GM12878 (cell line): ENCODE data around the gene C9orf50. TPM values are rescaled to one million over a fixed set of nuclear protein-coding genes. Genes with fewer than 3 reads are reported as not detected.
A peak's percentile ranks its signal among the peaks of the same experiment; 100 is the strongest.

Experiments
- ATAC-seq: fragments of 200-7000 bp; cut with Tn5 transposase; 3 replicates; pipeline ENCODE4 v1.9.1; 2020; ENCODE audit warnings: mild to moderate bottlenecking, moderate library complexity
- BruUV-seq: library from RNA; stranded (reverse); fragments of 400-500 nt; replicated peaks from 2 replicates; lab custom pipeline; 2021; lab: Mats Ljungman, UMichigan
- CTCF ChIA-PET: fragments of 300-600 bp; sonication (Branson Sonifier 250); formaldehyde crosslinking; extraction: SDS; loops from one replicate; lab custom pipeline; 2021; ENCODE audit warnings: inconsistent platforms; lab: Yijun Ruan, JAX
- POLR2A ChIA-PET: fragments of 350-600 bp; formaldehyde crosslinking; extraction: SDS; loops from one replicate; lab custom pipeline; 2021; ENCODE audit warnings: inconsistent platforms; lab: Charles Lee
- RAD21 ChIA-PET: fragments of 300-600 bp; sonication (Branson Sonifier 250); formaldehyde crosslinking; loops from one replicate; lab custom pipeline; 2023; ENCODE audit warnings: antibody characterized with exemption; ENCODE audit not compliant: unreplicated experiment; lab: Charles Lee
- SMC1A ChIA-PET: fragments of 300-600 bp; sonication (Branson Sonifier 250); formaldehyde crosslinking; loops from one replicate; lab custom pipeline; 2023; ENCODE audit not compliant: unreplicated experiment, uncharacterized antibody; lab: Charles Lee
- DNase-seq: peaks from one replicate; pipeline ENCODE4 v3.0.0-alpha.2; 2011; ENCODE audit warnings: low read depth, low spot score
- FAIRE-seq: peaks from 3 replicates; lab custom pipeline; 2011; peaks lifted over from hg19 to GRCh38; lab: Jason Lieb, UNC
- H2AFZ ChIP-seq: 2 replicates; pipeline ENCODE4 v1.6.0; 2011; ENCODE audit warnings: low read depth, low read length, control low read depth; ENCODE audit not compliant: control insufficient read depth
- H3K27ac ChIP-seq: 2 replicates; pipeline ENCODE4 v1.5.1; 2011; ENCODE audit warnings: control low read depth; ENCODE audit not compliant: control insufficient read depth, insufficient read depth
- H3K27me3 ChIP-seq, 2 experiments: replicated peaks in 1 of 2; 2 replicates each; pipeline versions ENCODE4 v1.6.0 to v1.6.1; 2011; ENCODE audit warnings: low read length in 1 of 2; ENCODE audit not compliant: control insufficient read depth in 2 of 2, insufficient read depth in 2 of 2
- H3K36me3 ChIP-seq, 2 experiments: 2 replicates each; pipeline ENCODE4 v1.5.1; 2011; ENCODE audit warnings: low read length in 1 of 2; ENCODE audit not compliant: control insufficient read depth in 2 of 2, insufficient read depth in 2 of 2
- H3K4me1 ChIP-seq: 2 replicates; pipeline ENCODE4 v1.6.1; 2011; ENCODE audit warnings: mild to moderate bottlenecking, low read length, moderate library complexity, mixed read lengths; ENCODE audit not compliant: control insufficient read depth, insufficient read depth
- H3K4me2 ChIP-seq: 2 replicates; pipeline ENCODE4 v1.6.0; 2011; ENCODE audit warnings: control low read depth; ENCODE audit not compliant: control insufficient read depth, insufficient read depth
- H3K4me3 ChIP-seq: fragments of 200-600 bp; sonication (generic); 2 replicates; pipeline ENCODE4 v1.5.1; 2016
- H3K79me2 ChIP-seq: 2 replicates; pipeline ENCODE4 v1.6.0; 2011; ENCODE audit warnings: low read length; ENCODE audit not compliant: control insufficient read depth, insufficient read depth
- H3K9ac ChIP-seq: 2 replicates; pipeline ENCODE4 v1.8.0; 2011; ENCODE audit warnings: low read length, control low read depth, mixed read lengths; ENCODE audit not compliant: control insufficient read depth, insufficient read depth
- H3K9me3 ChIP-seq: replicated peaks from 3 replicates; pipeline ENCODE4 v1.5.1; 2011; ENCODE audit warnings: mild to moderate bottlenecking, low read length; ENCODE audit not compliant: control insufficient read depth, insufficient read depth
- H4K20me1 ChIP-seq: 2 replicates; pipeline ENCODE4 v1.6.0; 2011; ENCODE audit not compliant: control insufficient read depth, insufficient read depth
- CHD4 ChIP-seq: fragments of 200-600 bp; sonication (generic); IDR thresholded peaks from 2 replicates; pipeline ENCODE4 v1.6.1; 2016; ENCODE audit warnings: mild to moderate bottlenecking
- NFIC ChIP-seq: IDR thresholded peaks from 2 replicates; pipeline ENCODE4 v1.6.1; 2012; ENCODE audit warnings: low read depth, mild to moderate bottlenecking, inconsistent platforms, low read length, moderate library complexity
- SPI1 ChIP-seq: IDR thresholded peaks from 2 replicates; pipeline ENCODE4 v1.6.1; 2011; ENCODE audit warnings: low read depth, mild to moderate bottlenecking, low read length, moderate library complexity, borderline replicate concordance; ENCODE audit not compliant: insufficient read depth
- YY1 ChIP-seq: IDR thresholded peaks from 2 replicates; pipeline ENCODE4 v1.6.1; 2011; ENCODE audit warnings: low read depth, mild to moderate bottlenecking, low read length
- WGBS: methylation state at CpG from one replicate; pipeline ENCODE4 v1.1.6; 2016; ENCODE audit warnings: low lambda C conversion rate; ENCODE audit not compliant: insufficient replicate concordance, insufficient coverage; ENCODE audit errors: missing lambda C conversion rate; 5-methylcytosine and 5-hydroxymethylcytosine counted together
- in situ Hi-C: fragments of 300-500 bp; cut with MboI; formaldehyde crosslinking; loops from 9 replicates; pipeline ENCODE4 v1.14.3; 2018; ENCODE audit warnings: mixed read lengths
- intact Hi-C: fragments of 100-400 bp; cut with micrococcal nuclease; formaldehyde crosslinking; loops from one replicate; pipeline ENCODE4 v1.14.2; 2022; ENCODE audit not compliant: unreplicated experiment
- polyA plus RNA-seq, 11 experiments: library from polyadenylated mRNA; depleted of rRNA in 4 of 11; unstranded in 6 of 11; stranded (reverse) in 5 of 11; fragments of >200 nt; fragmentation: Nextera tagmentation in 4 of 11; fragmentation: Illumina TruSeq in 1 of 11; extraction: Ambion mirVana in 4 of 11; extraction: Trizol in 1 of 11; gene quantifications; 1 replicate in 1 of 11; 2 replicates in 10 of 11; pipeline versions ENCODE4 v1.2.1 to v1.2.3, GENCODE V29; 2011 to 2016; ENCODE audit warnings: inconsistent platforms in 2 of 11, missing spikeins in 2 of 11, low read depth in 1 of 11
- total RNA-seq, 4 experiments: library from RNA; depleted of rRNA in 3 of 4; stranded (reverse); fragments of >200 nt in 3 of 4; fragmentation: Illumina TruSeq in 1 of 4; extraction: Trizol in 1 of 4; gene quantifications; 2 replicates each; pipeline versions ENCODE4 v1.2.1 to v1.2.3, GENCODE V29; 2013 to 2021
- TF ChIP-seq, protein P1 (sequence below): fragments of 450-650 bp; IDR thresholded peaks from 2 replicates; pipeline ENCODE4 v1.6.1; 2018; ENCODE audit warnings: borderline replicate concordance, mild to moderate bottlenecking; ENCODE audit not compliant: partially characterized antibody
- TF ChIP-seq, protein P2 (sequence below): fragments of 450-650 bp; IDR thresholded peaks from 2 replicates; pipeline ENCODE4 v1.6.1; 2017; ENCODE audit warnings: mild to moderate bottlenecking, moderate library complexity

C9orf50 gene
- total and polyA plus RNA-seq, 10 of the 15 experiments (the other 5 are each of a cell fraction or from before 2014, with no cell fraction given) = not detected

- CTCF ChIA-PET = interaction anchor here (0.6 to 3.4 kb wide), 19 partner anchors 9 to 464 kb away, joined by 3 to 18 read pairs (median 5); no protein-coding TSS in a partner anchor
- H3K9ac ChIP-seq = no peak overlapping the region
These were observed 24.9 kb downstream of the C9orf50 start for GRCh38 chr9:129595903-129596540.

More at GRCh38 chr9:129595903-129596540, 24.9 kb downstream of the C9orf50 start:
- BruUV-seq = no TSS peak
- RAD21 ChIA-PET = interaction anchor here (0.7 to 3.4 kb wide), 11 partner anchors 12 to 457 kb away, joined by 3 to 61 read pairs (median 5); partner anchors contain the start of genes IER5L and NTMT1
- H3K4me3 ChIP-seq = no peak overlapping the region
- FAIRE-seq (no peak), DNase-seq (no peak), ATAC-seq (peak; percentile 4)
- SMC1A ChIA-PET = interaction anchor here (0.7 to 4.1 kb wide), 7 partner anchors 10 to 457 kb away, joined by 3 to 75 read pairs (median 3); no protein-coding TSS in a partner anchor
- H3K79me2 ChIP-seq = no peaks in the 10 kb centered on the region
- 49% methylated on average over 6 of the region's 6 CpGs for WGBS
- peak overlapping the region; percentile 40; the same call in 1 of the 2 replicates for H3K4me2 ChIP-seq
- H2AFZ ChIP-seq = no peak overlapping the region
- POLR2A ChIA-PET = interaction anchor here (0.5 to 4.2 kb wide), 9 partner anchors 9 to 456 kb away, joined by 3 to 70 read pairs (median 5); partner anchors contain the start of gene IER5L
- H3K9me3 ChIP-seq = no peaks in the 10 kb centered on the region
- TF ChIP-seq CHD4 (no peak), NFIC (no peak), YY1 (peak; percentile 58; the same call in 1 of the 2 replicates), SPI1 (0 out of 2 replicates have a peak, but pooled peaks have one; percentile 23)
- TF ChIP-seq, protein P1, sequence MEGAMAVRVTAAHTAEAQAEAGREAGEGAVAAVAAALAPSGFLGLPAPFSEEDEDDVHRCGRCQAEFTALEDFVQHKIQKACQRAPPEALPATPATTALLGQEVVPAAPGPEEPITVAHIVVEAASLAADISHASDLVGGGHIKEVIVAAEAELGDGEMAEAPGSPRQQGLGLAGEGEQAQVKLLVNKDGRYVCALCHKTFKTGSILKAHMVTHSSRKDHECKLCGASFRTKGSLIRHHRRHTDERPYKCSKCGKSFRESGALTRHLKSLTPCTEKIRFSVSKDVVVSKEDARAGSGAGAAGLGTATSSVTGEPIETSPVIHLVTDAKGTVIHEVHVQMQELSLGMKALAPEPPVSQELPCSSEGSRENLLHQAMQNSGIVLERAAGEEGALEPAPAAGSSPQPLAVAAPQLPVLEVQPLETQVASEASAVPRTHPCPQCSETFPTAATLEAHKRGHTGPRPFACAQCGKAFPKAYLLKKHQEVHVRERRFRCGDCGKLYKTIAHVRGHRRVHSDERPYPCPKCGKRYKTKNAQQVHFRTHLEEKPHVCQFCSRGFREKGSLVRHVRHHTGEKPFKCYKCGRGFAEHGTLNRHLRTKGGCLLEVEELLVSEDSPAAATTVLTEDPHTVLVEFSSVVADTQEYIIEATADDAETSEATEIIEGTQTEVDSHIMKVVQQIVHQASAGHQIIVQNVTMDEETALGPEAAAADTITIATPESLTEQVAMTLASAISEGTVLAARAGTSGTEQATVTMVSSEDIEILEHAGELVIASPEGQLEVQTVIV = peak; percentile 14
- TF ChIP-seq, protein P2, sequence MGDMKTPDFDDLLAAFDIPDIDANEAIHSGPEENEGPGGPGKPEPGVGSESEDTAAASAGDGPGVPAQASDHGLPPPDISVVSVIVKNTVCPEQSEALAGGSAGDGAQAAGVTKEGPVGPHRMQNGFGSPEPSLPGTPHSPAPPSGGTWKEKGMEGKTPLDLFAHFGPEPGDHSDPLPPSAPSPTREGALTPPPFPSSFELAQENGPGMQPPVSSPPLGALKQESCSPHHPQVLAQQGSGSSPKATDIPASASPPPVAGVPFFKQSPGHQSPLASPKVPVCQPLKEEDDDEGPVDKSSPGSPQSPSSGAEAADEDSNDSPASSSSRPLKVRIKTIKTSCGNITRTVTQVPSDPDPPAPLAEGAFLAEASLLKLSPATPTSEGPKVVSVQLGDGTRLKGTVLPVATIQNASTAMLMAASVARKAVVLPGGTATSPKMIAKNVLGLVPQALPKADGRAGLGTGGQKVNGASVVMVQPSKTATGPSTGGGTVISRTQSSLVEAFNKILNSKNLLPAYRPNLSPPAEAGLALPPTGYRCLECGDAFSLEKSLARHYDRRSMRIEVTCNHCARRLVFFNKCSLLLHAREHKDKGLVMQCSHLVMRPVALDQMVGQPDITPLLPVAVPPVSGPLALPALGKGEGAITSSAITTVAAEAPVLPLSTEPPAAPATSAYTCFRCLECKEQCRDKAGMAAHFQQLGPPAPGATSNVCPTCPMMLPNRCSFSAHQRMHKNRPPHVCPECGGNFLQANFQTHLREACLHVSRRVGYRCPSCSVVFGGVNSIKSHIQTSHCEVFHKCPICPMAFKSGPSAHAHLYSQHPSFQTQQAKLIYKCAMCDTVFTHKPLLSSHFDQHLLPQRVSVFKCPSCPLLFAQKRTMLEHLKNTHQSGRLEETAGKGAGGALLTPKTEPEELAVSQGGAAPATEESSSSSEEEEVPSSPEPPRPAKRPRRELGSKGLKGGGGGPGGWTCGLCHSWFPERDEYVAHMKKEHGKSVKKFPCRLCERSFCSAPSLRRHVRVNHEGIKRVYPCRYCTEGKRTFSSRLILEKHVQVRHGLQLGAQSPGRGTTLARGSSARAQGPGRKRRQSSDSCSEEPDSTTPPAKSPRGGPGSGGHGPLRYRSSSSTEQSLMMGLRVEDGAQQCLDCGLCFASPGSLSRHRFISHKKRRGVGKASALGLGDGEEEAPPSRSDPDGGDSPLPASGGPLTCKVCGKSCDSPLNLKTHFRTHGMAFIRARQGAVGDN = peak; percentile 34; the same call in 1 of the 2 replicates
- no peaks in the 10 kb centered on the region for H4K20me1 ChIP-seq
- H3K27ac ChIP-seq = no peak overlapping the region
- H3K4me1 ChIP-seq = peaks cover 20% of the 10 kb centered on the region
- no peaks in the 10 kb centered on the region for H3K27me3 ChIP-seq
- in situ Hi-C loops (no loop called here), intact Hi-C loops (no loop called here)
- H3K36me3 ChIP-seq = no peaks in the 10 kb centered on the region
